Activated CD4-positive, alpha-beta T cell treated with anti-CD3 and anti-CD28 coated beads, Interleukin-2, amount 50 U/mL, for 1 hour (primary cell): ENCODE data around the gene HSD17B7.
"Not testable (repeated sequence)": the region's sequence is repeated elsewhere in the genome, so short reads cannot be mapped to it uniquely, and the experiment has no call there.

Source experiments
- DNase-seq: peaks from one replicate; pipeline ENCODE4 v3.0.0-alpha.2; 2020

HSD17B7 gene

DNA sequence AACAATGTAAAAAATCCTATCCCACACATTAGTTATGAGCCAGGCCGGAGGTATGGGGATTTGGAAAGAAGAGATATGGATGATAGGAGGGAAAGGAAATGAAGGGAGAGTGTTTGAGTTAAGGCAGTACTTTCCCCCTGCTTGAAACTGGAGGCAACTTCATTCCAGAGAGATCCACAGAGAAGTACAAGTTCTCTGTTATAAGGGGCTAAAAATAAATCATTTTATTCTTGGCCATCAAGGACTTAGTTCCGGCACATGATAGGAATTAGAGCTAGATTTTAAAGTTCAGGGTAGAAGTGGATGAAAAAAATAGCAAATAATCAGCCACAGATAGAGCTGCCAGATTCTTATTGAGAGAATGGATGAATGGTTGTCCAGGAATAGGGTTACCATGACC is 27.6 kb downstream of the HSD17B7 start:
- not testable (repeated sequence) for DNase-seq

GRCh38 chr1:162818666-162819065 is 28.2 kb downstream of the HSD17B7 start:
- not testable (repeated sequence) for DNase-seq

DNA sequence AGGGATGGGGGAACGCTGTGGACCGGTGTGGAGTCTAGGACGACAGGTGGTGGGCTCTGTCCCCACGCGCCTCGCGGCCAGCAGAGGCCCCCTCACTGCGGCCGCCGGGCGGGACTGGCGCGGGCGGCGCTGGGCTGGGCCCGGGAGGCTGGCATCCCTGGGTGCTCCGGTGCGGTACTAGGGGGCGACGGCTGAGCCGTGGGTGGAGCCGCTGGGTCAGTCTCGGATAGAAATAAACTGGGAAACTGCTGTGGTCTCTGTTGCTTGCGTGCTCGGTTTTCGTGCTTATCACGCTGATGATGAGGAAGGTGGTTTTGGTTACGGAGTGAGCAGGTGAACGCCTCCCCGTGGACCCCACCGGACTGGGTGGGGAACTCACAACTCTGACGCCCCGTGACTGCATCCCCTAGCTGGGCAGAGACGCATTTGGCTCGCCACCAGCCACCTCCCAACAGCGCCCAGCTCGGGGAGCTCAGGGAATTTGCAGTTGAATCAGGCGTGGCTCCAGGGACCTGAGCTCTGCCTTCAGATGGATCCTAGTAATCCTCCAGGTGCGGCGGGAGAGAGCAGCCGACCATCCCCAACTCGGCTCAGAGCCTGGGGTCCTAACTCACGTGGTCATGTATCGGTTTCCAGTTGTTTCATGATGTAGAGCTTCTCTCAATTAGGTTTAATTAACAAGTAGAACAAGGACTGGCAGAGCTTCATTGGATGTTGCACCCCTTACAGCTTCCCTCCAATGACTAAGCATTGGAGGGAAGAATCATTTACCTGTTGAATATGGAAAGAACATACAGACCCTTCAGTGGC is 32.1 kb downstream of the HSD17B7 start:
- no peak for DNase-seq

- DNase-seq, result no peak
These were observed 32.7 kb downstream of the HSD17B7 start for GRCh38 chr1:162823231-162823630.

DNA sequence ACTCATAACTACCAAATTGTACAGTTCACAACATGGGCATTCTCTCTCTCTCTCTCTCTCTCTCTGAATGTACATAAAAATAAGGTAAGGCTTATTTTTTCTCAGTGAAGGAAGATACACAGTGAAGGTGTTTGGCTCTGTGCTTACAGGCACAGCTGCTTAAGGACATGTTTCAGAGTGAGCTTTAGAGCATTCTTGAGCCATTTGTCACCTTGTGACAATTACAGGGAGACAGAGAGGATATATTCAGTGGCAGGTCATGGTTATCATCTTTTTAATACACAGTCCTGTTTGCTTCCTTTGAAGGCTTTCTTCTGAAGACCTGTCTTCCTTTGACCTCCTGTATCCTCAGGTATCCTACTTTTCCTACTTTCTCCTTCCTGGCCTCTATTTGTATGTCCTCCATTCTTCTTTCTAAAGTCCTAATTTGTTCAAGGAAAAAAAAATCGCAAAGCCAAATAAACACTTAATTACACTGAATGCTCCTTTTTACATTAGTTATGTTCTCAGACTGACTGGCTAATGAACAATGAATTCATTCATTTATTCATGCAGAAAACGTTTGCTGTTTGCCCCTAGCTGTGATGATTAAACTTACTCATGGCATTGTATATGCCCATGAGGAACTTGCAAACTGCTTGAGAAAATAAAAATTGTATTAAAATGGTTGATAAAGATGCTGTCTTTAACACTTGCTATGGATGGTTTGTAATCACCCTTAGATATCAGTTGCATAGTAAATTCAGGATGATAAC is 33.4 kb downstream of the HSD17B7 start:
- DNase-seq, result no peak

GRCh38 chr1:162829268-162829667 is 38.8 kb downstream of the HSD17B7 start:
- DNase-seq, result no peak

DNA sequence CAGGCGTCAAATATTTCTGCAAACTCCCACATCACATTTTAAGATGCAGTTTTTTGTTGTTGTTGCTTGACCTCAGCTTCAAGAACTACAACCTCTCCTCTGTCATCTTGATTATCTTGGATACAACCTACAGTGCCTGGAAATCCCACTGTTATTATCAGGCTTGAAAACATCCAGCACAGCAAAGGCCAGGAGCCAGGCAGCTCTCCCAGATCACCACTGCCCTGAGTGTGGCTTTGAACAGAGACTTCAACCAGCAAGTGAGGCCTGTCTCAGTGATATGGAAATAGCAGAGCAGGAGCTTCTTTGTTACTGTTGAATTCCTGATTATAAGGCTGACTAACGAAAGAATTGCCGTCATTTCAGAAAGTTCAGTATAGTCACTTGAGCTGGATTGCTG is 42.0 kb downstream of the HSD17B7 start:
- no peak for DNase-seq

GRCh38 chr1:162835157-162835899 is 44.8 kb downstream of the HSD17B7 start:
- no peak for DNase-seq

DNA sequence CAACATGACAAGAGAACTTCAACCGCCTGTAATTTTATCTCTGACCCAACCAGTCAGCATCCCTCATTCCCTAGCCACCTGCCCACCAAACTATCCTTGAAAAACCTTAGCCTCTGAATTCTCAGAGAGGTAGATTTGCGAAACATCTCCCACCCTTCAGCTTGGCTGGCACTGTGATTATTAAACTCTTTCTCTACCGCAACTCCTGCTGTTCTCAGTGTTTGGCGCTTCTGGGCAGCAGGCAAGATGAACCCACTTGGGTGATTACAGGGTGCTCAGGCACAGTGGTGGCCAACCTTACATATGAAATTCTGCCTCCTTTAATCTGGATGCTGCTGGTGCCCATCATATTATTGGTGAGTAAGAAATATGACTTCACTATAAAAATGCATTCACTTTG is 48.4 kb downstream of the HSD17B7 start:
- no peak for DNase-seq

DNA sequence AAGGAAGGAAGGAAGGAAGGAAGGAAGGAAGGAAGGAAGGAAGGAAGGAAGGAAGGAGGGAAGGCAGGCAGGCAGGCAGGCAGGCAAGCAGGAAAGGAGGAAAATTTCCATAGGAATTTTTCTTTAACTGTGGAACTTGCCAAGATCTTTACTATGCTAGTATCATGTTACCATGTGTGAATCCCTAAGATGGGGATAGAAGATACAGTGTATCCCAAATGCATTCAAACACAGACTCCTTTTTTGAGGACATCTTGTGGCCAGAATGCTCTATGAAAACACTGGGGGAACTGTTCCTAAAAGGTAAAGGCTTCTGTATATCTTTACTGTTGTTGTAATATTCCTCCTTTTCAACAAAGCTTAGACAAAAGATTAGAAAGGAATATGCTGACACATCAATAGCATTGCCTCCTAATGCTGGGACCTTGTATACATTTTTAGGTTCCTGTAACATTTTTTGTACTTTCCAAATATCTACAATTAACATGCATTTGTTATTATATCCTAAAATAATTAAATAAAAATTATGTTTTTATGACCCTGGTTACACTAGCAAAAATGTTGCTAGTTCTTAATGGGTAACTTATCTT is 49.8 kb downstream of the HSD17B7 start:
- no peak for DNase-seq

DNA sequence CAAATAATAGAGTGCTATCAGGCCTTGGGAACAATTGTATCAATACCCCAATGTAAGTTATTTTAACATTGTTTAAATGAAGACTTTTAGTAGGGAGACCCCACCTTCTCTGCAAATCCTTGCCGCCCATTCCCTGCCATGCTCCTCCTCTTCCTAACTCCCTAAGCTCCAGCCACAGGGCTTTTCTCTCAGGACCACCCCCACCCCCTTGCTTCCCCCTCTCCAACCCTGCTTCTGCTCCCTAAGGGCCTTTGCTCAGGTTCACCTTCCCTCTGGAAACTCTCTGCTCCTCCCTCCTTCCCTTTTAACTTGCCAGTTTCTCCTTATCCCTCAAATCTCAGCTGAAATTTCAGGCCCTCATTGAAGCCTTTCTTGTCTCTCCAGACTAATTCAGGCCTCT is 53.7 kb downstream of the HSD17B7 start:
- no peak for DNase-seq

DNA sequence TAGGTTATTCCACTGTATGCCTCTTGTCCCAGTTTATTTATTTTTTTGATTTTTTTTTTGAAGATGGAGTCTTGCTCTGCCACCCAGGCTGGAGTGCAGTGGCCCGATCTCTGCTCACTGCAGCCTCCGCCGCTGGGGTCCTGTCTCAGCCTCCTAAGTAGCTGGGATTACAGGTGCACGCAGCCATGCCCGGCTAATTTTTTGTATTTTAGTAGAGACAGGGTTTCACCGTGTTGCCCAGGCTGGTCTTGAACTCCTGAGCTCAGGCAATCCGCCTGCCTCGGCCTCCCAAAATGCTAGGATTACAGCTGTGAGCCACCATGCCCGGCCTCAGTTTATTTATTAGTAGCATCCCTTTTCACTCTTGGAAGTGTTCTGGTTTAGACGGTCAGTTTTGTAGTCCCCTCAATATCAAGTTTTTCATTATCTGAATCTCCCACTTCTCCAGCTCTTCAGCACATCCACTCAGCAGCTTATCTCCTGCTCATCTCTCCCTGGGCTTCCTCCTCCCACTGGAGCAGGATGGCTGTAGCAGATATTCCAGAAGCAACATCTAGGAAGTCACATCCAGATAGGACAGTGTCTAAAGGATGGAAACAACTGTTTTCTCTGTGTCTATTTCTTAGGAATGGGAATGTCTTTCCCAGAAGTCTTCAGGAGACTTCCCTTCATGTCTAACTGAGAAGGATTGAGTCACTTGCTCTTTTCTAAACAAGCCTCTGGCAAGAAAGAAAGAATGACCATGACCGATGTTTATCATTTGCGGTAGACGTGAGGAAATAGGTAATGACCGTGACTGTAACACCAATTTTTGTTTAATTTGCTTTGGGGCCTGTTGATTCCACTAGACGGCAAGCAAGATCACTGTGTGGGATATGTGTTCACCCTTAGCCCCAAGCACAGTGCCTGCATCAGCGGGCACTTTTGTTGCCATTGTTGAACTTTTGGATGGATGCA is 56.0 kb downstream of the HSD17B7 start:
- no peak for DNase-seq

DNA sequence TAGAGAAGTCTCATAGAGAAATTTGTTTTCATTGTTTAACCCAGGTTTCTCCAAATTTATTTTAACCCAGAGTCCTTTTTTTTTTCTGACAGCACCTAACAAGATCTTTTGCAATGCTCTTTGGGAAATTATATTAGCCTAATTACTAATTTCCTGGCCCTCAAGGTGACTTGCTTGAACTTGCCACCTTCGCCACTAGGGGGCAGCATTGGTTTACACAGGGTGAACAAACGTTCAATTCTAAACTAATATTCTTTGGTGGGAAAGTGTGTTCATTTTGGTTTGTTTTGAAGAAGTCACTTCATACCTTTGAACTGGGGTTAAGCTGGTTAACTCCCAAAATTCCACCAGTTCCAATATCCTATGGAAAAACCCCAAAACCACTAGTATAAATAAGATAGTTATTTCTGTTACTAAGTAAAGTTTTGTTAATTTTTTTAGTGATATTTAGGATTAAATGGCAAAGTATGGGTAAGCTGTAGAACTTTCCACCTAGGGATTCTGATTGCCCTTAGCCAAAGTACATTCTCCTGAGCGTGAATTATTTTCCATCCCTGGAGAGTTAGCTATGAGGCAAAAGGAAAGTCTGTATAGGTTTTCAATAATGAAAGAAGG is 57.4 kb downstream of the HSD17B7 start:
- DNase-seq, result peak; percentile 82

GRCh38 chr1:162849711-162850110 is 59.2 kb downstream of the HSD17B7 start:
- no peak for DNase-seq

DNA sequence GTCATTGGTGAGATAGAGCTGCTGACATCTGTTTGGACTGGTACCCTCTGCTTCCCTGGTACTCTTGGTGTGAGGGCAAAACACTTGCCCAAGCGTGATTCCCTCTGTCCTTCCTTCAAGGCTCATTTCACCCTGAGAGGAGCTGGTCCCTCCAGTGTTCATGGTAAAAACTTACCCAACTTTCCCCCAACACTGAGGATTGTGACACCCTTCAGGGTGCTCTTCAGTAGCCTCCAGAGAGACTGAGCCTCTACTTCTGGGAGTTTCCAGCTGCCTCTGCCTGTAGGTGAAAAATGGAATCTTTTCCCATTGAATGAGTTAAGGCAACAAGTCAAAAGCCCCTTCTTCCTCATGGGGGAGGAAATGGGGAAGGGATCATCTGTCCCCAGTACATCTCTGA is 60.8 kb downstream of the HSD17B7 start:
- no peak for DNase-seq

DNA sequence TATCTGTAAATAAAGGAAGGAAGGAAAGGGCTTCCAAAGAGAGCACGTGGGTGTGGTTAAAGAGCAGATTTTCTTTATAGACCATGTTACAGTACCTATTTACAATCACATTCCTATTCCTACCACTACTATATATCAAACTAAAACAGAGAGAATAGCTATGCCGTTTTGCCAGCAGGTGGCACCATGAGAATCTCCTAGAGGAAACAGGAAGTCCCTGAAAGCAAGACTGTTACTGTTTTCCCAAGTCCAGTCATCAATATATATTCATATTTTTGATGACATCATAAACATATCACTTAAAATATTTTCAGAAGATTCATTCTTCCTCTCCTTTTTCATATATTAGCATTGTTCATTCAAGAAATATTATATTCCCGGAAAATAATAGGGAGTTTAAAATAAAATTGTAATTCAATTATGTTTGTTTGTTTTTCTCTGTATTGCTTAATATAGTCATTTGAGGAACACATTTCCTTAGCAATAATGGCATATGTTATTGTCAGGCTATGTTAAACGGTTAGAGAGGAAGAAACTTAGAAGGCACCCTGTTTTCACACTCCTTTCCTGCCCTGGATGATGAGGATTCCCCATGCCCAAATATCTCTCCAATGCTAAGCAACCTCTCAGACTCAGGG is 63.9 kb downstream of the HSD17B7 start:
- DNase-seq, result peak; percentile 38

DNA sequence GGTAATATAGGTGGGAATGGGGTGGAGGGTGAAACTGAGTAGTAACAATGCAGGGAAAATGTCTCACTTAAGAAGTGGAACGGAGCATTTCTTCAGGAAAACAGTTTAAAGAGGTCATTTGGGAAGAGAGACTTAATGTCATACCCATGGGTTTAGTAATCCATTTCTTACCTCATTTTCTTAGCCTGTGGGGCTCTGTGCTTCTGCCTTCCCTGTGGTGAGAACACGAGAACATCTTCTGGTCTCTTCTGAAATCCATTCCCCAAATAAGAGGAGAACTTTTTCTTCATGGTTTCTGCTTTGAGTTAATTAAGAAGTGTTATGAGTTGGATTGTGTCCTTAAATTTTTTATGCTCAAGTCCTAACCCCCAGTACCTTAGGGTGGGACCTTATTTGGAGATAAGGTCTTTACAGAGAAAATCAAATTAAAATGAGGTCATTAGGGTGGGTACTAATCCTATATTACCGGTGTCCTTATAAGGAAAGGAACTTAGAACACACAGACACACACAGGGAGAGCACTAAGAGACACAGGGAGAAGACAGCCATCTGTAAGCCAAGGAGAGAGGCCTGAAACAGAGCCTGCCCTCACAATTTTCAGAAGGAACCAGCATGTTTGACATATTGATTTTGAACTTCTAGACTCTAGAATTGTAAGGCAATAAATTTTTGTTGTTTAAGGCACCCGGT is 65.1 kb downstream of the HSD17B7 start:
- no peak for DNase-seq

GRCh38 chr1:162856260-162856659 is 65.8 kb downstream of the HSD17B7 start:
- DNase-seq, result no peak

GRCh38 chr1:162857850-162858249 is 67.3 kb downstream of the HSD17B7 start:
- no peak for DNase-seq

DNA sequence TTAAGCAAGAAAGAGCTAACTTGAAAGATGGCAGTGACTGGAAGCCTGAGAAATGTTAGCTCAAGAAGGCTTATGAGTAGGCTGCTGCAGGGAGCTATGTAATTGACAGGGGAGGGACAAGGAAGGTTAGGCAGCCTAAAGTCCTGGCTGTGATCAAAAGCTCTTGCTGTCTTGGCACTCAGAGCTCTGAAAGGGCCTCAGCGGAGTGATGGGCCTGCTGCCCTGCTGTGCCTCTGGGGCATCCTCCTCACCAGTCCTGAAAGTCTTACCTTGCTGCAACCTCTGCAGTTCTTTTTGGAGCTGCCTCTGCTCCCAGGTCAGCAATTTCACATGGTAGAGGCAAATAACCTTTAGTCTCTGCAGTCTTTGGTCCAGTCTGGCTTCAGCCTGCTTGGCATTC is 68.7 kb downstream of the HSD17B7 start:
- DNase-seq, result no peak
